Mucosa of stomach (tissue), 1 donor: ENCODE data around the gene NCKAP5.
A peak's percentile ranks its signal among the peaks of the same experiment; 100 is the strongest.

ENCODE experiments used
- H3K27me3 ChIP-seq: one replicate; pipeline ENCODE4 v1.7.0; 2013; ENCODE audit warnings: mild to moderate bottlenecking, low read length; ENCODE audit not compliant: control insufficient read depth, insufficient read depth
- H3K36me3 ChIP-seq: one replicate; pipeline ENCODE4 v1.7.0; 2013; ENCODE audit warnings: low read length; ENCODE audit not compliant: control insufficient read depth, insufficient read depth
- H3K4me1 ChIP-seq: one replicate; pipeline ENCODE4 v1.7.0; 2013; ENCODE audit warnings: mild to moderate bottlenecking, low read length; ENCODE audit not compliant: control insufficient read depth, insufficient read depth
- H3K4me3 ChIP-seq: one replicate; pipeline ENCODE4 v1.7.0; 2013; ENCODE audit warnings: low read length
- H3K9ac ChIP-seq: one replicate; pipeline ENCODE4 v1.7.0; 2013; ENCODE audit warnings: mild to moderate bottlenecking, low read length, moderate library complexity
- H3K9me3 ChIP-seq: one replicate; pipeline ENCODE4 v1.7.0; 2013; ENCODE audit warnings: mild to moderate bottlenecking, low read length, moderate library complexity; ENCODE audit not compliant: control insufficient read depth
- donor health status: Pancreatic carcinoma.

NCKAP5 gene

DNA sequence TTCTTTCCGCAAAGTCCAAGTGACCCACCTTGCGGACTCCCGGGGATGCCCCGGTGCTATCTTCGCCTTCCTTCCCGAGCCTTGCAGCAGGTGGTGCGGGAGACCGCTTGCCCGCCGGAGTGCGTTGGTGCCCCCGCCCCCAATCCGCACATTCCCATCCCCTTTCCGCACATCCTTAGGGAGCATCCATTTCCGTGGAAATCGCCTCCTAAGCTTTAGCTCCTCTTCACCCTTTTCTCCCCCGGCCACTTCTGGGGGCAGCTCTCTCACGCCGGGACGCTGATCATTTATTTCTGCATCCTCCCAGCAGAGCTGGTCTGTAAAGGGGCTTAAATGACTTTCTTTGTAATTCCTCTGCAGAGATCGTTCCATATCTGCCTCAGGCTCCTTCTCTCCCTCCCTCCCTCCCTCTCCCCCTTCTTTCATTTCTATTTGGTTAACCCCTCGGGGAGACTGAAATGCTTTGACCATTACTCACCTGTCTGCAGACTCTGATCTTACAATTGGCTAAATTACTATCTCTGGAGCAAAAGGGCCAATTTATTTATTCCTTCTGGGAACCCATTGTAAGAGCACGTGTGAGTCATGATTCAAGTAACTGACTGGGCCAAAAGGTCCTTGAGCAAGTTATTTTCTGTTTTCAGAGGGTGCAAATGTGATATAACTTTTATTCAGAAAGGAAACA lies 897.0 kb downstream of the NCKAP5 start:
- Histone ChIP-seq H3K9me3 (no peaks in the 10 kb centered on the region), H3K36me3 (no peaks in the 10 kb centered on the region), H3K4me3 (no peak overlapping the region), H3K27me3 (peaks cover 52% of the 10 kb centered on the region), H3K4me1 (peaks cover 17% of the 10 kb centered on the region), H3K9ac (no peak overlapping the region)

DNA sequence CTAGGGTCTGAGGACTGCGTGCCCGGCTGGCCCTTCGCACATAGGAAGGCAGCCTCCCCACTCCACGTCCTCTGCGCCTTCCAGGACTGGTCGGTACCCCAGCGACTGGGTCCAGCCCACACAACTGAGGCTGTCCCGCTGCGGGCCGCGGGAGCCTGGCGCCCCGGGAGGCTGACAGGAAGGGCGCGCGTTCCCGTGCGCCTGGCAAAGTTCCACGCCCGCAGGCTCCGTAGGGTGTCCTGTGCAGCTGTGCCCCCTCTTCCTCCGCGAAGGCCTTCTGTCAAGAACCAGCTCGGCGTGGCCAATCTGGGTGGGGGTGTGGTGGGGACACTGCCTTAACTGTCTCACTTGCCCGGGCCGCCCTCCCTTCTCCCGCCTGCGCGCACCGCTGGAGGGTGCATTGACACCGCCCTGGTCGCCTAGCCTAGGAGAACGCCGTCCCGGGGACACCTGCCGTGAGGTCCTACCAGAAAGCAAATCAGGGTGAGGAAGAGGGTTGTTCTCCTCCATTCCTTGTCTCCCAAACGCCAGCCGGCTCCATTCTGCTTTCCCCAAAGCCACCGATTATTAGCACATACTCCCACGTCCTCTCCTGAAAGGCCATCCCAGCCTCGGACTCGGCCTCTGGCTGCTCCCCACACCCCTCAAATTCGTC lies 897.6 kb downstream of the NCKAP5 start:
- peaks cover 17% of the 10 kb centered on the region for H3K4me1 ChIP-seq
- no peaks in the 10 kb centered on the region for H3K36me3 ChIP-seq
- H3K27me3 ChIP-seq, result peaks cover 52% of the 10 kb centered on the region
- no peaks in the 10 kb centered on the region for H3K9me3 ChIP-seq
- H3K9ac ChIP-seq, result no peak overlapping the region
- peak overlapping the region; percentile 19 for H3K4me3 ChIP-seq

DNA sequence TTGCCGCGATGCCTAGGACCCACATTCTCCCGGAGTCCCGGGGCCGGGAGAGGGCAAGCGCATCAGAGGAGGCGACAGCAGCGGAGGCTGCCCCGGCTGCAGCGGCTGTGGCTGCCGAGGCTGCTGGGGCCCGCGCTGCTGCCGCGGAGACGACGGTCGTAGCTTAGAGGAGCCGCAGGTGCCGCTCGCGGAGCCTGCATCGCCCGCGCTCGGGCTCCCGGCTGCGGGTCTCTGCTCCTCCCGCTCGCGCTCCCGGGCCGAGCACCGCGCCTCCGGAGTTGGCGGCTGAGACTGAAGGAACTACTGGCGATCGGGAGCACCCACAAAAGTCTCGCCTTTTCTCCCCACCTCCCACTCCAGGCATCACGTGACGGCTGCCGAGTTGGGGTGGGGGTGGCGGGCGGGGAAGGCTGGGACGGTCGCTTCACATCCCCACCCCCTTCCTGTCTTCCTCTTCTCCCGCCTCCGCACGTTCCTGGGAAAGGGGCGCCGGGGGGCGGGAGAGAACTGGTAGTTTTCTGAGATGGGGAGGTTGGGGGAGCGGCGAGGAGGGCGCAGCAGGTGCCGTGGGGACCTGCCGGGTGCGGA lies 898.3 kb downstream of the NCKAP5 start, which contains the start of gene LYPD1:
Gene LYPD1, minus strand, starts transcription at position 298 of the 588 bp plus-strand sequence. Its CDS starts 273 bp downstream, at position 25.
- H3K9me3 ChIP-seq, result no peaks in the 10 kb centered on the region
- no peak within 1 kb of the TSS for H3K9ac ChIP-seq
- H3K27me3 ChIP-seq, result peaks cover 52% of the 10 kb centered on the region
- H3K4me3 ChIP-seq, result peak within 1 kb of the TSS; percentile 19
- H3K4me1 ChIP-seq, result peaks cover 17% of the 10 kb centered on the region
- no peaks in the 10 kb centered on the region for H3K36me3 ChIP-seq

DNA sequence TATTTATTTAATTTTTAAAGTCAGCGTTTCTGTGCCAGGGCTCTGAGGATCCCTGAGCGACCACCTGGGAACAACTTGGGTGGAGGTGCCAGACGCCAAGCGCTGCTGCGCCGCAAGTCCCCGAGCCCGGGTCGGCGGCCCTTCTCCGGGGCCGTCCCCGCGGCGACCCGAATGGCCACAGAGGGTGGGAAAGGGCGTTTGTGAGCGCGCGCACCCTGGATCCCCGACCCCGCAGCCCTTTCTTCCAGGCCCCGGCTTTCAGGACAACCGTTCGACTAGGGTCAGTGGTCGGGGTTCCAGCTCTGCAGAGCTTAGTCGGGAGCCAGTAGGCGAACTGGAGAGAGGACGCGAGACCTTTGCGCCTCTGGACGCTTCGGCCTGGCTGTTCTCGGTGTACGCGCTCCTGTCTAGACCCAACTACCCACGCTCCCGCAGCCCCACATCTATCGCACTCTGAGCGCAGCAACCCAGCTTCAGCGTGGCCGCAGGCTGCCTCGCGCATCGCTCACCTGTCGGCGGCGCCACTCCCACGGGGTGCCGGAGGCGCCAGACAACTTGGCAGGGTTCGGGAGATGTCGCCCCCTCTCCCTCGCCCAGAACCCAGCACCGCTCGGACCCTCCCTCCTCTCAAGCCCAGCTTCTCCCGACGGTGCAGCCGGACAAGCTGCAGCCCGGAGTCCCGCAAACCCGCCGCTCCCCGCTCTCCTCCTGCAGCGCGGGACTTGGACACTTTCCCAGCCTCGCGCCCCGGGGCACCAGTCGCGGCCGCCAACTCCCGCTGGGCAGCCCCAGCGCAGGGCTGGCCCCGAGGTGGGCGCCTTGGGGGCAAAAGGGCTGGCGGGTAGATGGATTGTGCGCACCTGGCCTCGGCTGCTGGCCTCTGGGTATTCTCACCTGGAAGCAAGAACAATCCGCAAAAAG lies 899.0 kb downstream of the NCKAP5 start:
- H3K4me3 ChIP-seq, result peak overlapping the region; percentile 6
- no peaks in the 10 kb centered on the region for H3K36me3 ChIP-seq
- H3K9me3 ChIP-seq, result no peaks in the 10 kb centered on the region
- H3K27me3 ChIP-seq, result peaks cover 48% of the 10 kb centered on the region
- no peak overlapping the region for H3K9ac ChIP-seq
- H3K4me1 ChIP-seq, result peaks cover 17% of the 10 kb centered on the region

DNA sequence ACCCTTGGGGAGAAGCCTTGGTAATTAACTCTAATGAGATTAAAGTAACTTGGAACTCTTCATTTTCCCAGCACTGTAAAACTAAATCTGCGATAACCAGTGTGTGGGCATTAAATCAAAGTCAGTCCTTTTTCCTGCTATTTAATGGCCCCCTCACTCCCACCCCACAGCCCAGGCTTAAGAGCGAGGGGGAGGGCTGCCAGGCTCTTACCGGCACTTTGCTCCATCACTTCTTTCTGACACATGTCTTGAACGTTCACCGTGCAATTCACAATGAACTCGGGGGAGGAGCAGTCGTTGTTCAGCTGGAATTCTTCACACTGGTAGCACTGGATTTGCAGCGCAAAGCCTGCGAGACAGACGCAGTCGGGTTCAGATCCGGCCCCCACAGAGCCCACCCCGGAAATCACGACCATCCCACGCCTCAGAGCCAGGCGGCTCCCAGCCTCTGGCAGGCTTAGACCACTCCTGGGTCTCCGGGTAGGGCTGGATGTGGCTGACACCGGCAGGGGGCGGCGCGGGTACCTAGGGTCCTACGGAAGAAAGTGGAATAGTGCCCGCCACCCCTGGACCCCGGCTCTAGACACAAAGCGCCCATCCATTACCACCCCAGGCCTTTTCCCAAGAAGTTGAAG lies 900.0 kb downstream of the NCKAP5 start:
- Histone ChIP-seq H3K4me3 (no peak overlapping the region), H3K27me3 (peaks cover 48% of the 10 kb centered on the region), H3K9me3 (no peaks in the 10 kb centered on the region), H3K36me3 (no peaks in the 10 kb centered on the region), H3K4me1 (peaks cover 17% of the 10 kb centered on the region), H3K9ac (no peak overlapping the region)

DNA sequence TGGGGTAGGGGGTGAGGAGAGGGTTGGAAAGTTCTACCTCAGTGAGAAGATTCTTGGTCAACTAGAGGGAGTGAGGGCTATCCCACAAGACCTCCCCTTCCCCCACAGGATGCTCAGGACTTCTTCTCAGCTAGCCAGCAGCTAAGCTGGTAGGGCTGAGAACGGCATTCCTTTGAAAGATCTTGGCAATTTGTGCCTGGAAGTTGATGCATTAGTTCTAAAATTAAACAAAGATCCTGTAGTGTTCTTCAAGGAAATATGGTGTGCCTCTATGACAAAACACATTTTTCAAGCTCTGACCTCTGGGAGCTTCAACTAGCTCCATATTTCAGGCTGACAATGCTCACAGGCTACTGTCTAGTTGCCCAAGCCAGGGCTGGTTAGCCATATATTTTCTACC lies 900.6 kb downstream of the NCKAP5 start:
- H3K27me3 ChIP-seq, result peaks cover 48% of the 10 kb centered on the region
- H3K4me3 ChIP-seq, result no peak overlapping the region
- H3K36me3 ChIP-seq, result no peaks in the 10 kb centered on the region
- no peaks in the 10 kb centered on the region for H3K9me3 ChIP-seq
- peaks cover 17% of the 10 kb centered on the region for H3K4me1 ChIP-seq
- no peak overlapping the region for H3K9ac ChIP-seq

DNA sequence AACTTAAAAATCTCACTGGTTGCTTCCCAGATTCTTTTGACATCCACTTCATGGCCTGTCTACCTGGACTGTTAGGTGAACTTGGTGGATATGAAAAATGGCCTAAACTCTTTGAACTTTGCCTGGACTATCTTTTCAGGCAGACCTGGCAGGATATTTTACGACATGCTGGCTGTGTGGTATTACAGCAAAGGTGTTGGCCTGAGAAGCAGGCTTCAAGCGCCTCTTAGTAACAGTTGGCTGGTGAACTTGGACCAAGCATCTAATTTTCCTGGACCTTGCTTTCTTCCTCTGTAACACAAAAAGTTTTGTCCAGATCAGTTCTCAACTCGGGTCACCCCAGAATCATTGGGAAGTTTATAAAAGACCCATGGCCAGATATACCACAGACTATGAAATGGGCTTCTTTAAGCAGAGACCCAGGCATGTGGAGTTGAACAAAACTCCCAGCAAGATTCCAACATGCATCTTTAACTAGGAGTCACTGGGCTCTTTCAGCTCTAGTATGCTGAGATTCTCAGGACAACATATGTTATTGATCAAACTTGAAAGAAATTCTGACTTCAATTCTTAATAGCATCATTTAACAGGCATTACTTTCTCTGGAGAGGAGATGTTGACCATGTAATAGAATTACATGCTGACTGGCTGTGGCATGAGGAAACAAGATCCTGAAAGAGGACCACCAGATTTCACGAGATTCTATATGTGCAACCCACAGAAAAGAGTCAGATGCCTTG lies 902.7 kb downstream of the NCKAP5 start:
- H3K4me3 ChIP-seq, result no peak overlapping the region
- H3K36me3 ChIP-seq, result no peaks in the 10 kb centered on the region
- no peaks in the 10 kb centered on the region for H3K9me3 ChIP-seq
- H3K4me1 ChIP-seq, result peaks cover 10% of the 10 kb centered on the region
- peaks cover 38% of the 10 kb centered on the region for H3K27me3 ChIP-seq
- no peak overlapping the region for H3K9ac ChIP-seq

DNA sequence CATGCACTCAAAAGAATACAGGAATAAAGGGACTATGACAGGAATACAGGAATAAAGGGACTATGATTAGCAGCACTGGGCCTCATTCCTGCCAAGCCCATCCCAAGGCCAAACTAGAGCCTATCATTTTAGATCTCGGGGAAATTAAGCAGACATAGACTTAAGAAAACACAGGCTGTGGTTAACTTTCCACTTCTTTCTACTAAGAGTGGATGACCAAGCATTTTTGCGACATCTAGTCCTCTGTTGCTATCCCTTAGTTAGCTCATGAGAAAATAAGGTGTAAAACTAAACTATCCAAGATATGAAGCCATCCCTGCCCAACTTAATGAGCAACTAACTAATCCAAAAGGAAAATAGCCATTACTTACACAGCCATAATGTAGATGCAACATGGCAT lies 904.2 kb downstream of the NCKAP5 start:
- no peaks in the 10 kb centered on the region for H3K9me3 ChIP-seq
- no peak overlapping the region for H3K4me3 ChIP-seq
- no peaks in the 10 kb centered on the region for H3K36me3 ChIP-seq
- H3K4me1 ChIP-seq, result peaks cover 2% of the 10 kb centered on the region
- peaks cover 23% of the 10 kb centered on the region for H3K27me3 ChIP-seq
- H3K9ac ChIP-seq, result no peak overlapping the region

DNA sequence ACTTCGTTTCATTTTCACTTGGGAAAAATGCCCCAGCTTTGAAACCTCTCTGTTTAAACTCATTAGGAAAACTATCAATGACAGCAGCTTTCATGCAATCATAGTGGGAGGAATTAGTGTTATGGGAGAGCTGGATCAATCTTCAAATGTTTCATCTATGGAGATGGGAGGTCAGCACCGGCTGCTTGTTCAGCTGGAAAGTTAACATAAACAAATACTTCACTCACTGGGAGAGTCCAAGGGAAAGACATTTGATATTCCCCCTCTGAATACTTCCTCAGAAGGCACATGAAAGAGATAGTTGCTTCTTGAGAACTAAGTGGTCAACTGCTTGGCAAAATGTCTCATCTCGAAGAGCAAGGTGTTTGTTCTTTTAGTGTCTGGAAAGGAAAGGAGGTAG lies 905.5 kb downstream of the NCKAP5 start:
- no peak overlapping the region for H3K4me3 ChIP-seq
- no peaks in the 10 kb centered on the region for H3K9me3 ChIP-seq
- peaks cover 9% of the 10 kb centered on the region for H3K27me3 ChIP-seq
- no peaks in the 10 kb centered on the region for H3K4me1 ChIP-seq
- no peak overlapping the region for H3K9ac ChIP-seq
- no peaks in the 10 kb centered on the region for H3K36me3 ChIP-seq

DNA sequence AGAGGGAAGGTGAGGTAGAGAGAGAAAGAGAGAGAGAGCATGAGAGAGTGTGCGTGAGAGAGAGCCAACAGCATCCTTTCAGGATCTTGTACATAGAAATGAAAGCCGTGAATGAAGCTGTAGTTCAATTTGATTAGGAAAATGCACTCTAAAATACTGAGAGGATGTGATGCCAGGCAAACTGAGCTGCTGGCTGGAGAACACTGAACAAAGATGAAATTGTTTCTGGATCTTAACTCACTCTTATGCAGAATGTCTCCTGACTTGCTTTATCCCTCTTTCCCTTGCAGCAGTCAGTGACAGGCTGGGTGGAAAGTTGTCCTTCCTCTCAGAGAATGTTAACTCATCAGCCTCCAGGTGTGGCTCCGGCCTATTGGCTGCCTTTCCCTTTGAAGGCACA lies 908.9 kb downstream of the NCKAP5 start:
- Histone ChIP-seq H3K27me3 (no peaks in the 10 kb centered on the region), H3K9me3 (no peaks in the 10 kb centered on the region), H3K36me3 (no peaks in the 10 kb centered on the region), H3K4me3 (no peak overlapping the region), H3K4me1 (no peaks in the 10 kb centered on the region), H3K9ac (no peak overlapping the region)
